ENCODE results near the gene KEAP1.
"Not testable (repeated sequence)": the region's sequence is repeated elsewhere in the genome, so short reads cannot be mapped to it uniquely, and the experiment has no call there.

The KEAP1 gene

GRCh38 chr19:10503002-10503789, at the start of gene KEAP1:
KEAP1 (minus strand) TSS chr19:10503356; CDS start chr19:10500033, 3,323 bp downstream.
- DNase-seq, result no peak

- DNase-seq, result peak; percentile 35
Observed at GRCh38 chr19:10552510-10553053, 49.4 kb upstream of the KEAP1 start.

- DNase-seq, result peak; percentile 57
Observed at GRCh38 chr19:10551698-10552301, 48.6 kb upstream of the KEAP1 start.

GRCh38 chr19:10551006-10551405, 47.9 kb upstream of the KEAP1 start:
- not testable (repeated sequence) for DNase-seq

GRCh38 chr19:10550336-10550735, 47.2 kb upstream of the KEAP1 start:
- no peak for DNase-seq

- DNase-seq, result no peak
Observed at GRCh38 chr19:10549733-10550132, 46.6 kb upstream of the KEAP1 start.

GRCh38 chr19:10548746-10549276, 45.7 kb upstream of the KEAP1 start:
- no peak for DNase-seq

GRCh38 chr19:10546817-10547216, 43.7 kb upstream of the KEAP1 start:
- DNase-seq, result no peak

GRCh38 chr19:10544753-10545251, 41.6 kb upstream of the KEAP1 start:
- DNase-seq, result no peak

GRCh38 chr19:10544242-10544752, 41.1 kb upstream of the KEAP1 start:
- DNase-seq, result no peak

- DNase-seq, result peak; percentile 83
Observed at GRCh38 chr19:10543420-10544241, 40.5 kb upstream of the KEAP1 start, which contains the start of gene ATG4D. ATG4D (plus strand) TSS chr19:10543904; CDS start chr19:10544091, 187 bp downstream.

- no peak for DNase-seq
Observed at GRCh38 chr19:10543059-10543419, 39.9 kb upstream of the KEAP1 start.

- not testable (repeated sequence) for DNase-seq
Observed at GRCh38 chr19:10539016-10539415, 35.9 kb upstream of the KEAP1 start.

GRCh38 chr19:10538204-10538983, 35.2 kb upstream of the KEAP1 start:
- no peak for DNase-seq

- no peak for DNase-seq
Observed at GRCh38 chr19:10537668-10538067, 34.5 kb upstream of the KEAP1 start.

- DNase-seq, result no peak
Observed at GRCh38 chr19:10535613-10536012, 32.5 kb upstream of the KEAP1 start.

GRCh38 chr19:10533646-10534386, 30.7 kb upstream of the KEAP1 start:
- DNase-seq, result no peak

GRCh38 chr19:10532457-10532856, 29.3 kb upstream of the KEAP1 start:
- no peak for DNase-seq

GRCh38 chr19:10526887-10527286, 23.7 kb upstream of the KEAP1 start:
- not testable (repeated sequence) for DNase-seq

GRCh38 chr19:10525636-10526035, 22.5 kb upstream of the KEAP1 start:
- DNase-seq, result no peak

GRCh38 chr19:10523135-10523636, 20.0 kb upstream of the KEAP1 start:
- DNase-seq, result peak; percentile 24
